ENCODE data around the gene RICTOR.
A peak's percentile ranks its signal among the peaks of the same experiment; 100 is the strongest.
"Not testable (repeated sequence)": the region's sequence is repeated elsewhere in the genome, so short reads cannot be mapped to it uniquely, and the experiment has no call there.

Gene RICTOR

GRCh38 chr5:39005566-39006232 is 68.5 kb downstream of the RICTOR start:
- peak in 1 of 4 experiments; percentile 22 for DNase-seq

- no peak for DNase-seq
Measured at GRCh38 chr5:39001683-39002082, 72.5 kb downstream of the RICTOR start.

GRCh38 chr5:38999037-38999436 is 75.2 kb downstream of the RICTOR start:
- DNase-seq: no peak

- DNase-seq: no peak
Measured at GRCh38 chr5:38997591-38997990, 76.6 kb downstream of the RICTOR start.

GRCh38 chr5:38996123-38996522 is 78.1 kb downstream of the RICTOR start:
- no peak for DNase-seq

GRCh38 chr5:38994324-38994927 is 79.8 kb downstream of the RICTOR start:
- DNase-seq: peak; percentile 39 to 65 (median 62)

GRCh38 chr5:38989974-38990719 is 84.1 kb downstream of the RICTOR start:
- DNase-seq: not testable (repeated sequence)

- DNase-seq: no peak
Measured at GRCh38 chr5:38985909-38986452, 88.2 kb downstream of the RICTOR start.

GRCh38 chr5:38979535-38979934 is 94.7 kb downstream of the RICTOR start:
- no peak for DNase-seq

- no peak for DNase-seq
Measured at GRCh38 chr5:38978036-38978435, 96.2 kb downstream of the RICTOR start.

GRCh38 chr5:38968665-38969064 is 105.5 kb downstream of the RICTOR start:
- no peak for DNase-seq

GRCh38 chr5:38961691-38962090 is 112.5 kb downstream of the RICTOR start:
- no peak for DNase-seq

GRCh38 chr5:38953426-38954012 is 120.7 kb downstream of the RICTOR start:
- no peak for DNase-seq

GRCh38 chr5:38948501-38948900 is 125.7 kb downstream of the RICTOR start:
- no peak for DNase-seq

GRCh38 chr5:38944282-38944681 is 129.9 kb downstream of the RICTOR start:
- no peak for DNase-seq

GRCh38 chr5:38941912-38942311 is 132.3 kb downstream of the RICTOR start:
- no peak for DNase-seq

GRCh38 chr5:38940230-38940858 is 133.9 kb downstream of the RICTOR start:
- DNase-seq: no peak

GRCh38 chr5:38938973-38939372 is 135.2 kb downstream of the RICTOR start:
- no peak for DNase-seq

GRCh38 chr5:38938424-38938823 is 135.8 kb downstream of the RICTOR start:
- DNase-seq: no peak

- no peak for DNase-seq
Measured at GRCh38 chr5:38936269-38936668, 137.9 kb downstream of the RICTOR start.

- DNase-seq: no peak
Measured at GRCh38 chr5:38935437-38935836, 138.8 kb downstream of the RICTOR start.

GRCh38 chr5:38932854-38933408 is 141.3 kb downstream of the RICTOR start:
- no peak for DNase-seq
